ENCODE results near the gene MDM4.

MDM4 gene

DNA sequence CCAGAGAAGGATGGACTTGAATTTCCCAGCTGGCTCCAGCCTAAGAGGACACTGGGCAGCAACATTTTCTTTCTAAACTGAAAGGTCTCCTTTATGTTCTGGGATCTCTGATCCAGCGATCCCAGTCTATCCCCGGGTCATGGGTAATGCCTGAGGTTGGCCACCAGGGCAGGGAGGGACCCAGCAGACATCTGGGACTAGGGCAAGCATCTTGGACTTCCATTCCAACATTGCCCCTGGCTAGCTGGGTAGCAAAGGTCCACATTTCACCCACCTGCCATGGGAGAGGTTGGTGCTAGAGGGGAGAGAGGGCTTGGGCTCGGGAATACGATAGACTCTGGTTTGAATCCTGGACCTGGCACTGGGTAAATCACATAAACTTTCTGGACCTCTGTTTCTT lies 84.8 kb downstream of the MDM4 start:
- DNase-seq (ENCODE audit: low spot score) = no peak
- TF ChIP-seq, protein P1, sequence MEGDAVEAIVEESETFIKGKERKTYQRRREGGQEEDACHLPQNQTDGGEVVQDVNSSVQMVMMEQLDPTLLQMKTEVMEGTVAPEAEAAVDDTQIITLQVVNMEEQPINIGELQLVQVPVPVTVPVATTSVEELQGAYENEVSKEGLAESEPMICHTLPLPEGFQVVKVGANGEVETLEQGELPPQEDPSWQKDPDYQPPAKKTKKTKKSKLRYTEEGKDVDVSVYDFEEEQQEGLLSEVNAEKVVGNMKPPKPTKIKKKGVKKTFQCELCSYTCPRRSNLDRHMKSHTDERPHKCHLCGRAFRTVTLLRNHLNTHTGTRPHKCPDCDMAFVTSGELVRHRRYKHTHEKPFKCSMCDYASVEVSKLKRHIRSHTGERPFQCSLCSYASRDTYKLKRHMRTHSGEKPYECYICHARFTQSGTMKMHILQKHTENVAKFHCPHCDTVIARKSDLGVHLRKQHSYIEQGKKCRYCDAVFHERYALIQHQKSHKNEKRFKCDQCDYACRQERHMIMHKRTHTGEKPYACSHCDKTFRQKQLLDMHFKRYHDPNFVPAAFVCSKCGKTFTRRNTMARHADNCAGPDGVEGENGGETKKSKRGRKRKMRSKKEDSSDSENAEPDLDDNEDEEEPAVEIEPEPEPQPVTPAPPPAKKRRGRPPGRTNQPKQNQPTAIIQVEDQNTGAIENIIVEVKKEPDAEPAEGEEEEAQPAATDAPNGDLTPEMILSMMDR (IDR thresholded peaks at IDR 0.05; ENCODE audit: extremely low read depth, insufficient read depth, missing control alignments) = no peak
- in situ Hi-C loops (cut with MboI; ENCODE audit: low pct_unique_long_range_greater_than_20kb, low sequenced_read_pairs, unreplicated experiment) = no loop called here

DNA sequence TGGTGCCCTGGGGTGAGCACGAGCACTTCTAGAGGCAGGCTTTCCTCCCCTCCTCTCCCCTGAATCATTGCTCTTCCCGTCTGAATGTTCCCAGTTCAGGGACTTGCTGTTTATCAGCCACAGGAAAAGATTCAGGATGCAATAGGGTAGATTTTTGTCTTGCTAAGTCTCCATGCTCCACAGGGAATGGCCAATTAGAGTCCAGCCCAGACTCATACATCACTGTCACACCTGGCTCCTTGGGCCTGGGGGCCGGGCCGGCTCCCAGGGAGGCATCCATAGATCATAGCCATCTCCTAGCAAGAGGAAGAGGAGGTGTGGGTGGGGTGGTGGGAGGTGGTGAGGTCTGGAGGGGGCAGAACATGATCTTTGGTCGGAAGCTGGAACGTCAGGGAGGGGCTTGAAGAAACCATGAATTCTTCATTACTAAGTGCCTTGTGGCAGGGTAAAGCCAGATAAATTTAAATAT lies 85.9 kb downstream of the MDM4 start:
- no peak for DNase-seq (ENCODE audit: low spot score)
- in situ Hi-C loops (cut with MboI; ENCODE audit: low pct_unique_long_range_greater_than_20kb, low sequenced_read_pairs, unreplicated experiment) = no loop called here
- TF ChIP-seq, protein P1 (IDR thresholded peaks at IDR 0.05; ENCODE audit: extremely low read depth, insufficient read depth, missing control alignments) = no peak

DNA sequence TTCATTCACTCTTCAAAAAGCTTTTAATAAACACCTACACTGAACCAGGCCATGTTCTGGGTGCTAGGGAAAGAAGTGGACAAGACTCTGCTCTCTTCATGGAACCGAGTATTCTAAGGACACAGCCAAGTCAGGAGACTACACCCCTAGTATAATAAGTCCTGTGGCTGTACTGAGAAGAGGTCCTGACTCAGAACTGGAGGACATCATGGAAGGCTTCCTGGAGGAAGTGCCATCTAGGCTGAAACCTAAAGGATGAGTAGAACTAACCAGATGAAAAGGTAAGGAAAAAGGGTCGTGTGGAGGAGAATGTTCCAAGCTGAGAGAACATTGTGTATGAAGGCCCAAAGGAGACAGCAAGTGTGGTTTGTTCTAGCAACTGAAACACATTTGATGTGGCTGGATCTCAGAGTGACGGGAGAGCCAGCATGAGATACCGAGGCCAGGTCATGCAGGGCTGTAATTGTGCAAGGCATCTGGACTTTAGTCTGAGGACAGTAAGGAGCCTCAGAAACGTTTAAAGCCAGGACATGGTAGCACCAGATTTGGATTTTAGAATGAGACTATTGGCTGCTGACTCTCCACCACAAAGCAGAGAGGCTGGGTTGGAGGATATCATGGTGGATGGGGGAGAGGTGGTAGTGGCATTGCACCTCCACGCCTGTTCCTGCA lies 86.8 kb downstream of the MDM4 start:
- DNase-seq (ENCODE audit: low spot score) = no peak
- TF ChIP-seq, protein P1 (IDR thresholded peaks at IDR 0.05; ENCODE audit: extremely low read depth, insufficient read depth, missing control alignments) = no peak
- in situ Hi-C loops (cut with MboI; ENCODE audit: low pct_unique_long_range_greater_than_20kb, low sequenced_read_pairs, unreplicated experiment) = no loop called here

- no peak for DNase-seq (ENCODE audit: low spot score)
- in situ Hi-C loops (cut with MboI; ENCODE audit: low pct_unique_long_range_greater_than_20kb, low sequenced_read_pairs, unreplicated experiment) = no loop called here
- TF ChIP-seq, protein P1 (IDR thresholded peaks at IDR 0.05; ENCODE audit: extremely low read depth, insufficient read depth, missing control alignments) = no peak
Observed at GRCh38 chr1:204605791-204606190, 89.6 kb downstream of the MDM4 start.

All from GM13977 (cell line).